ENCODE measurements around the gene ZNF711. TPM values are rescaled to one million over a fixed set of nuclear protein-coding genes. Genes with fewer than 3 reads are reported as not detected.
"Not testable (repeated sequence)": the region's sequence is repeated elsewhere in the genome, so short reads cannot be mapped to it uniquely, and the experiment has no call there.

Gene ZNF711
- total RNA-seq (2014; rRNA removed; shearing (Covaris generic)): not detected in 2 replicates

DNA sequence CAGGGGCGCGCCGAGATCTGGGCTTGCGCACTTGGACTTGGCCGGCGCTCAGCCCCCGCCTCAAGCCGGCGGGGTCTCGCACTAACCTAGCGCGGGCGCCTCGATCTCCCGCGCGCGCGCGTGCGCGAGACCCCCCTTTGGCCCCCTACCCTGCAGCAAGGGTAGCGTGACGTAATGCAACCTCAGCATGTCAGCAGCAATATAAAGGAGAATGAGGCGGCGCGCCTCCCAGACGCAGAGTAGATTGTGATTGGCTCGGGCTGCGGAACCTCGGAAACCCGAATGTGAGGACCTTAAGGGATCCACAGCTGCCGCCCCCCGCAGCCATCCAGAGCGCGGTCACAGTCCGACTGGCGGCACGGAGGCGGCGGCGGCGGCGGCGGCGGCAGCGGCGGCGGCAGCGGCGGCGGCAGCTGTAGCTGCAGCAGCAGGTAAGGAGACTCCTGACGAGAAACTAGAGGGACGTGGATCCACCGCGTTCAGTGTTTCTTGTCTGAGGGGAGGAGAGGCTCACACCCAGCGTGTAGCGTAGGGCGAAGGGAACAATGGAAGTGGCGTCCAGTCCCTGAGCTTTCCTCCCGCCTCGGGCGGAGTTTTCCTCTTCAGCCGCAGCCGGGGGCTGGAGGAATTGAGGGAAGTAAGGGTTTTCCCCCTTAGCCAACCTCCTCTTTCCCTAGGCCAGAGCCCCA lies at the start of gene ZNF711, which contains the start of gene SATL1:
TSS of gene ZNF711 (plus strand) at position 231 of the 689 bp plus-strand sequence. CDS start 3,582 bp downstream, outside the sequence.
TSS of gene SATL1 (minus strand) at position 19 of the 689 bp plus-strand sequence. CDS start 134,811 bp downstream, outside the sequence.
- no peak for DNase-seq (ENCODE audit: low spot score)

DNA sequence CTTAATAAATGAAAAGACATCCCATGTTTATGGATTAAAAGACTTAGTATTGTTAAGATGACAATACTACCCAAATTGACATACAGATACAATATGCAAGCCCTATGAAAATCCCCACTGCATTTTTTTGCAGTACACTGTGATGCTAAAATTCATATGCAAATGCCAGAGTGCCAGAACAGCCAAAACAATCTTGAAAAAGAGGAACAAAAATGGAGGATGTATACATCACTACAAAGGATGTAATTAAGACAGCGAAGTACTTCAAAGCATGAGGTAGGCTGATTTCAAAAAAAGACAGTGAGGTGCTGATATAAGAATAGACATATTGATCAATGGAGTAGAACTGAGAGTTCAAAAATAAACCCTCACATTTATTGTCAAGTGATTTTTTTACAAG lies 47.5 kb upstream of the ZNF711 start:
- DNase-seq (ENCODE audit: low spot score): no peak

DNA sequence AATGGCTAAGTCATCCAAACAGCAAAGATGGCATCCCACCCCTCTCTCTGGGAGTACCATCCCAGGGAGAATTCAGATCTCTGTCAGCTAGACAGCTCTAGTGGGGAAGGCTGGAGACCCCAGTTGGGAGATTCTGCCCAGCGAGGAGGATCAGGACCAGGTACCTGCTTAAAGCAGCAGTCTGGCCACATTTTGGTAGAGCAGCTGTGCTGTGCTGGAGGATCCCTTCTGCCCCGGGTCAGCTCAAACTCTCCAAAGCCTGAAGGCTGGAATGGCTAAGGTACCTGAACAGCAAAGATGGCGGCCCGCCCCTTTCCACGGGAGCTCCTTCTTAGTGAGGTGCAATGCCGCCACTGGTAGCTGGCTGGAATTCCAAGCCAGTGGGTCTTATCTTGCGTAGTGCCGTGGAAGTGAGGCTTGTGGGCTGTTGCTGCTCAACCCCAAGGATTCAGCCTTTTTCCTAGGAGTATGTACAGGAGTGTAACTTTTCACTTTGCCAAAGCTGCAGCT lies 40.3 kb upstream of the ZNF711 start:
- no peak for DNase-seq (ENCODE audit: low spot score)

DNA sequence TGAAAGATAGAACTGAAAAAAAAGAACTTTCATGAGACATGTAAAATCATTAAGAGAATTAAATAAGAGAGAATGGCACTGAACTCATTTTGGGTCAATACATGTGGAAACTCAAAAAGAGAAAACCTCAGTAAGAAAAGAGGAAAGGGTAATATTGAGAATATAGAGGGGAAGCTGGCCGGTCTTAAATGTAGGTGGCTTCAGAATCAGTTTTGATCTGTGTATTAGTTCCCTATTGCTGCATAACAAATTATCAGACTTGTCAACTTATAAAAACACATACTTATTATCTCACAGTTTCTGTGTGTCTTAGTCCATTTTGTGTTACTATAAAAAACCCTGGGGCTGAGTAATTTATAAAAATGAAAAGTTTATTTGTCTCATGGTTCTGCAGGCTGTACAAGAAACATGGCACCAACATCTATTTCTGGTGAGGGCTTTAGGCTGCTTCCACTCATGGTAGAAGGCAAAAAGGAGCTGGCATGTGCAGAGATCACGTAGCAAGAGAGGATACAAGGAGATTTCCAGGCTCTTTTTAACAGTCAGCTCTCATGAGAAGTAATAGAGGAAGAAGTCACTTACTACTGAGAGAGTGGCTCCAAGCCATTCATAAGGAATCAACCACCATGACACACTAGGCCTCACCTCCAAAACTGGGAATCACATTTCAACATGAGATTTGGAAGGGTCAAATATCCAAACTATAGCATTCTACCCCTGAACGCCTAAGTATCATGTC lies 29.8 kb upstream of the ZNF711 start:
- DNase-seq (ENCODE audit: low spot score): no peak

DNA sequence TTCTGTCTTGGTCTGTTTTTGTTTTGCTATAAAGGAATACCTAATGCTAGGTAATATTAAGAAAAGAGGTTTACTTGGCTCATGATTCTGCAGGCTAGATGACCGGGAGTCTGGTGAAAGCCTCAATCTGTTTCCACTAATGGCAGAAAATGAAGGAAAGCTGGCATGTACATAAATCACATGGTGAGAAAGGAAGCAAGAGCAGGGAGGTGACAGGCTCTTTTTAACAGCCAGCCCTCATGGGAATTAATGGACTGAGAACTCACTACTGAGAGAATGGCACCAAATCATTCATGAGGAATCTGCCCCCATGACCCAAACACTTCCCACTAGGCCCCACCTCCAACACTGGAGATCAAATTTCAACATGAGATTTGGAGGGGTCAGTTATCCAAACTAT lies 27.8 kb upstream of the ZNF711 start:
- DNase-seq (ENCODE audit: low spot score): no peak

DNA sequence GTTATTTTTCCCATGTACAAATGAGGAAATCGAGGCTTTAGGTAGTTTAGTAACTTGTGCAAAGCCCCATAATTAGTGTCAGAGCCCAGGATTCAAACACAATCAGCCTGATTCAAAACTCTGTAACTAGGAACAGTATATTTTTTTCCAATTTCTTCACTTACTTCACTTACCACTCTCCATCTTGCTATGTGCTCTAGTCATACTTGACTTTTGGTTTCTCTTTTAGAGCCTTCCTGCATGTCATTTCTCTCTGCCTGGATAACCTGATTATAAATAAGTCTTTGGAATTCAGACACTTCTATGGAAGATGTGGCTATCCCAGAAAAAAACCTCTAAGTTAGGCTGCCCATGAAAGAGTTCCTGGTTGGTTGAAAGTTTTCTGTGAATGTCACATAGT lies 22.4 kb upstream of the ZNF711 start:
- no peak for DNase-seq (ENCODE audit: low spot score)

DNA sequence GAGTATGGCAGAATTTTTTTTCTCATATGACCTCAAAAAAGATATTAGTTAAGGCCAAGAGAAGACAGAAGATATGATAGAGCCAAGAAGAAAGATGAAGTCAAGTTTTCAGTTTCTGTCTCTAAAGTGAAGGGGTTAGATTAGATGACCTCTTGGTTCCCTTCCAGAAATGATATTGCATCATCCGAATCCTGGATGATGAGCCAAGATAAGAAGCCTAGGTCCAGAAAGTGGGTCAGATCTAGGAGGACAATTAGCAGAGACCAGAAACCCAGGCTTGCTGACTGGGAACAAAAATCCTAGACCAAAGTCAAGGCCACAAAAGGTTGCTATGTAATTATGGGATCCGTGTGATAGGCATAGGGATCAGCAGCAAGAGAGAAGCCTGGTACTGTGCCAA lies 20.4 kb upstream of the ZNF711 start:
- DNase-seq (ENCODE audit: low spot score): no peak

DNA sequence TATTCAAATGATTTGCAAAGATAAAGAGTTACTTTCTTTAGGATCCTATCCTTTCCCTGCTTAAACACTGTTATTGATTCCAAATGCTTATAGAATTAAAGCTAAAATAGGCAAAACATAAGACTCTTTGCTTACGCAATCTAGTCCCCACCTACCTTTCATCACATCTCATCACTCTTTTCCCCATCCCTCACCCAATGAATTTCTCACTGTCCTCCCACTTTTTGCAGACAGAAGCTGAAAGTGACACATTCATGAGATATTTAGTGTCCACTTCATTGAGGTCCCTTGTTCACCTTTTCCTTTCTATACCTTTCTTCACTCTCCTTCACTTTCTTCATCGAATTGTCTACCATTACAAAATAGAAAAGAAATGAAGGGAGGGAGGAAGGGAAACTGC lies 636 bp upstream of the ZNF711 start:
- no peak for DNase-seq (ENCODE audit: low spot score)

DNA sequence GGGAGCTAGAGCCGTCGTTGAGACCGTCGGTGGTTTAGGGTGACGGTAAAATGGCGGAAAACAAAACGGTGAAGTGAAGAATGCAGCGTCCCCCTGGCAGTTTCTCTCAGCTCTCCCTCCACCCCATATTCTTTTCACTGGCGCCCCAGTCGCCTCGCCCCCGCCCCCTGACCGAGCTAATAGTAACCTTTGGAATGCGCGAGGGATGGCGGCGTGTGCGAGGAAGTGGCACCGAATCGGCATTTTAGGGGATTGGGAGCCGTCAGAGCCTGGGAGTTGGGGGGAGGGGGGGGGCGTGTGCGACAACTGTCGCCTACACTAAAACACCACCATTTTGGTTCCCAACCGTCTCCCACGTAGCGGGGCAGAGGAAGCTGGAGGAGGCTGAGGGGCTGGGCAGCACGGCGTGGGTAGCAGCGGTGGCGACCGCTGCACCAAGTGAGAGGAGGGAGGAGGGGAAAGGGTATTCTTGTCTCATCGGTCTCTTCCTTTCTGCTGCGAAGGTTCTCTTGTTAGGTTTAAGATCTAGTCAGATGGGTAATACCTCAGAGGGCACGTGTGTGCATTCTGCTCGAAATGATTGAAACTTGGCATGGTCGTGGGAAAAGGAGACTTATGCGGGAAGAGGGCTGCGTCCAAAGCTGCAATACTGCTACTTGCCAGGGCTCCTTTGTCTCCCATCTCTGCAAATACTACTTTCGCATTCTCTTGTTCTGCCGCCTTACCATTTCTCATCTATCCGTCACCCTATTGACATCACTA lies 840 bp downstream of the ZNF711 start:
- no peak for DNase-seq (ENCODE audit: low spot score)

DNA sequence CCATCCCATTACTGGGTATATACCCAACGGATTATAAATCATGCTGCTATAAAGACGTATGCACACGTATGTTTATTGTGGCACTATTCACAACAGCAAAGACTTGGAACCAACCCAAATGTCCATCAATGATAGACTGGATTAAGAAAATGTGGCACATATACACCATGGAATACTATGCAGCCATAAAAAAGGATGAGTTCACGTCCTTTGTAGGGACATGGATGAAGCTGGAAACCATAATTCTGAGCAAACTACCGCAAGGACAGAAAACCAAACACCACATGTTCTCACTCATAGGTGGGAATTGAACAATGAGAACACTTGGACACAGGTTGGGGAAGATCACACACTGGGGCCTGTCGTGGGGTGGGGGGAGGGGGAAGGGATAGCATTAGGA lies 41.5 kb downstream of the ZNF711 start:
- not testable (repeated sequence) for DNase-seq (ENCODE audit: low spot score)

DNA sequence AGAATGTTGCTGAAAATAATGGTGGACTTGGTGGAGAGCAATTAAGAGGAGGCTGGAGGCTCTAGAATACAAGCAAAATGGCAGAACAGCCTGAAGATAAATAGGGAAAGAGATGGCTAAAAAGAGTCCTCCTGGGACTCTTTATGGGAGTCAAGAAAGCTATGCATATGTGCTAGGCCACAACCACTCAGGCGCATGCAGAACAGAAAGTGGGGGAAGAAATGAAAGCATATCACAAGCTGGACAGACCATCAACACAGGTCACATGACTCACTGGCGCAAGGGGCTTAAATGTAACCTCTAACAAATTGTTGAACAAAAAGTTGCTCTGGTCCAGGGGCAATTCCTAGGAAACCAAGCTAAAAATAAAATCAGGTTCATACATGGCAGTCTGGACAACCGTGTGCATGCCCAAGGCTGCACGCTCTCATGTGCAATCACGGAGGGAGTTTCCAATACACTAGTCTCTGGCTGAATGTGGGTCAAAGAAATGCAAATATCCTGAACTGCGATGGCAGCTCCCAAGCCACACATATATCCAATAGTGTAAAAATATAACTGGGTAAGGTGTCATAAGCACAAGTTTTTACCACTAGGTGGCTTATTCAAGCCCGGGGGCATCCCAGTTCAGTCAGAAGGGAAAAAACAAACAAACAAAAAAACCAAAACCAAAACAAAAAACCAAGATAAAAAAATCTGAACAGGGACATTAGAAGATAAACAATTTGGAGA lies 45.4 kb downstream of the ZNF711 start:
- no peak for DNase-seq (ENCODE audit: low spot score)

DNA sequence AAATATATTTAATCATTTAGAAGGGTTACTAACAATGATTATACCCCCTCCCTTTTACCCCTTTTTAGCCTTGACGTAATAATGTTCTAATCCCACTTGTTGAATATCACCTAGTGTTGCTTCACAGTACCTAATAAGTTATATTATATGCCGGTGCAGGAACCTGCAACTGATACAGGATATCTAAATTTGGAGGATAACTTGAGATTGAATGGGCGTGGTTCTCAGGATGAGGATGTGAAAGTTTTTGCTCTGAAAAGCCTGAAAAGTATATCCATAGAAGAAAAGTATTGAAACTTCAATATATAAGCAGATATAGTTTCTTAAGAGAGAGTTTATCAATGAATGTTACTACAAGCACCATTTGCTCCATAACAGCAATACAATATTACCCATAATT lies 59.8 kb downstream of the ZNF711 start:
- DNase-seq (ENCODE audit: low spot score): no peak

DNA sequence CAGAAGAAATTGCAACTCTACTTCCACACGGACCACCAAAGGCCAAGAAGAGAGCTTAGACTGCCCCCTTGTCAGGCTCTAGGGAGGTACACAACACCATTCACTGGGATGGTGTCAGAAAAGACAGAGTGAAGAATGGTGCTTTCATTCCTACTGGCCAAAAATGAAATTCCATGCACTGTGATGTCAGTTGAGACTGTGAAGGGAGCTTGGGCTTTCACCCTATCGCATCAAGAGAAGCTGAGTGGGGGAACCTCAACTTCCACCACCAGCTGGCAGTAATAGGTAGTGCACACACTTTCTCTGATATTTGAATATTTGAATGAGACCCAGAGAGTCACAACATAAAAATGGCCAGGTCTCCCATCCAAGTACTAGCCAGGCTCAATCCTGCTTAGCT lies 65.9 kb downstream of the ZNF711 start:
- DNase-seq (ENCODE audit: low spot score): no peak

DNA sequence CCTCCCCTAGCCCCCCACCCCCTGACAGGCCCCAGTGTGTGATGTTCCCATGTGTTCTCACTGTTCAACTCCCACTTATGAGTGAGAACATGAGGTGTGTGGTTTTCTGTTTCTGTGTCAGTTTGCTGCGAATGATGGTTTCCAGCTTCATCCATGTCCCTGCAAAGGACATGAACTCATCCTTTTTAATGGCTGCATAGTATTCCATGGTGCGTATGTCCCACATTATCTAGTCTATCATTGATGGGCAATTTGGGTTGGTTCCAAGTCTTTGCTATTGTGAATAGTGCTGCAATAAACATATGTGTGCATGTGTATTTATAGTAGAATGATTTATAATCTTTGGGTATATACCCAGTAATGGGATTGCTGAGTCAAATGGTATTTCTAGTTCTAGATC lies 67.6 kb downstream of the ZNF711 start:
- DNase-seq (ENCODE audit: low spot score): not testable (repeated sequence)

Other genes with a start within 250 kb of the ZNF711 start
- gene APOOL, start 240.1 kb upstream of the ZNF711 start, total RNA-seq (2014; rRNA removed; shearing (Covaris generic)): 8.3 and 14.1 TPM in 2 replicates
- gene SATL1, start 212 bp upstream of the ZNF711 start, total RNA-seq (2014; rRNA removed; shearing (Covaris generic)): not detected in 2 replicates
- not detected in 2 replicates for gene POF1B, start 135.7 kb downstream of the ZNF711 start, total RNA-seq (2014; rRNA removed; shearing (Covaris generic))